GM19023 (cell line): Measurements from ENCODE around the gene TNNI2.
"Not testable (repeated sequence)": the region's sequence is repeated elsewhere in the genome, so short reads cannot be mapped to it uniquely, and the experiment has no call there.

ENCODE experiments used
- ATAC-seq: cut with Tn5 transposase; IDR thresholded peaks from one replicate; pipeline ENCODE4 v1.9.1; 2021; ENCODE audit warnings: mild to moderate bottlenecking, moderate library complexity; ENCODE audit not compliant: unreplicated experiment

The TNNI2 gene

GRCh38 chr11:1883346-1884302, 44.8 kb downstream of the TNNI2 start:
- ATAC-seq, result no peak

- ATAC-seq, result no peak
Measured at GRCh38 chr11:1884303-1884700, 45.5 kb downstream of the TNNI2 start.

DNA sequence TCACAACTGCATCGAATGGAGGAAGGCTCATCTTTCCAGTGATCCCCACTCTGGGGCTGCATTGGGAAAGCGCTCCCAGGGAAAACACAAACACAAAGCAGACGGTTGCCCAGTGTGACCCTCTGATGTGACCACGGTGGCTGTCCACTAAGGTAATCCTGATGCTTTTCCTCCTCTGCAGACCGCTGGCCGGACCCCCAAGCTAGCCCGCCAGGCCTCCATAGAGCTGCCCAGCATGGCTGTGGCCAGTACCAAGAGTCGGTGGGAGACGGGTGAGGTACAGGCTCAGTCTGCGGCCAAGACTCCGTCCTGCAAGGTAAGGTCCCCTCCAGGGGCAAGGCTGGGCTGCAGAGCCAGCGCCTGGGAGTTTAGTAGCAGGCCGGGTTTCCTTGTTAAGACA, 47.8 kb downstream of the TNNI2 start:
- not testable (repeated sequence) for ATAC-seq

GRCh38 chr11:1887451-1888346, 48.9 kb downstream of the TNNI2 start:
- no peak for ATAC-seq

DNA sequence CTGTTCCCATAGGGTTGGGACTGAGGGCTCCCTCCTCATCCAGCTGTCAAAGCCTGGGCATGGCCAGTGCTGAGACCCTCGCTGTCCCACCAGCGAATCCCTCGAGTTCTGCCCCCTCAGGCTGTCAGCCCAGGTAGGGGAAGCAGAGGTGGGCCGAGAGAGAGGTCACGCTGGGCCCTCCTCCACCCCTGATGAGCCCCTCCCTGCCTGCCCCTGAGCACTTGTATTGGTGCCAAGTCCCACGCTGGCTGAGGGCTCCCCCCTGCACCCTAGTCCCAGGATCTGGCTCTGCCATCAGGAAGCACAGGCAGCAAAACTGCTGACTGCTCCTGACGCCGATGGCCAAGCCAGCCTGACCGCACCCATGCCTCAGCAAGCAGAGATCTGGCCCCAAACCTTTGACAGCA, 49.6 kb downstream of the TNNI2 start:
- no peak for ATAC-seq

DNA sequence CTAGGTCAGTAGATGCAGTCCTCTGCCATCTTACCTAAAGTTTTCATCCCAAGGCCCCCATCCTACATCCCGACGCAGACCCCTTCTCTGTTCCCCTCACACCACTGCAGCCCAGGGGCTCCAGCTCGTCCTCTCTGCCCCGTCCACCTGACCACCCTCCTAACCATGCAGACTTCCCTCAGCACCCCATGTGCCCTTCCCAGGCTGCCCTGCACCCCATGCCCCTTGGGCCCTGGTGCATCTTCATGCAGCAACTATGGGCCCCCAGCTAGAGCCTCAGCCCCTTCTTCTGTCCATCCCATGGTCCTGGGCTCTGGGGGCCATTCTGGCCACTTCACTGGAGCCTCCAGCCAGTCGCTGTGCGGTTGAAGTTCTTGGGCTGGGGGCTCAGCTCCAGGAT, 50.0 kb downstream of the TNNI2 start:
- no peak for ATAC-seq

- no peak for ATAC-seq
Measured at GRCh38 chr11:1889224-1889930, 50.6 kb downstream of the TNNI2 start.

GRCh38 chr11:1889941-1890855, 51.4 kb downstream of the TNNI2 start:
- no peak for ATAC-seq
